GM19324 (cell line): Measurements from ENCODE around the gene AFDN.

Experiments
- ATAC-seq: cut with Tn5 transposase; IDR thresholded peaks from one replicate; pipeline ENCODE4 v1.9.1; 2021; ENCODE audit warnings: mild to moderate bottlenecking, moderate library complexity; ENCODE audit not compliant: unreplicated experiment, low FRiP score

AFDN gene

DNA sequence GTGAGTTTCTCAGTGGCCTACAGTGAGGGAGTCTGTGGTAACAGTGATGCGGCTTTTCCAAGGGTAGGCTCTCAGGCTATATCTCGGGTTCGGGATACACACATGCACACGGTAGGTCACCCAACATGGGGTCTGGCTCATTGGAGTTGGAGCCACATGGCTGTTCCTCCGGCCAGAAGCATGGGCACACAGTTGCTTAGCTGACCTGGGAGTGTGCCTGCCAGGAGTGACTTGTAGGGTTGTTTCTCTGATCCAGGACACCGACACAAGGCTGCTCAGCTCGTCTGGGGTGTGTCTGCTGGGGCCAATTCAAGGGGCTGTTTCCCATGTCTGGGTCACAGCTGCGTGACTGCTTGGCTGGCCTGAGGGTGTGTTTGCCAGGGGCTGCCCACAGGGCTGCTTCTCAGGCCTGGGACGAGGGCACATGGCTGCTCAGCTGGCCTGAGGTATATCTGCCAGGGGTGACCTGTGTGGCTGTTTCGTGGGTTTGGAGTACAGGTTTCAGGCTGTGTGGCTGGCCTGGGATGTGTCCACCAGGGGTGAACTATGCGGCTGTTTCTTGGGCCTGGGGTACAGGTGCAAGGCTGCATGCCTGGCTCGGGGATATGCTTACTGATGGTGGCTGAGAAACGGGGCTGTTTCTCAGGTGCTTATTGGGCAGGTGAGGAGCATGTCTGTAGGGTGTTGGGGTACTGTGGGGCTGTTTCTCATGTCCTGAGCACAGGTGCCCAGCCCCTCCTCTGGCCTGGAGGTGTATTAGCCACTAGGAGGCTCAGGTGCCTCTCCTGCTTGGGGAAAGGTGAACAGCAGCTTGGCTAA is 185.9 kb downstream of the AFDN start:
- ATAC-seq, result no peak

DNA sequence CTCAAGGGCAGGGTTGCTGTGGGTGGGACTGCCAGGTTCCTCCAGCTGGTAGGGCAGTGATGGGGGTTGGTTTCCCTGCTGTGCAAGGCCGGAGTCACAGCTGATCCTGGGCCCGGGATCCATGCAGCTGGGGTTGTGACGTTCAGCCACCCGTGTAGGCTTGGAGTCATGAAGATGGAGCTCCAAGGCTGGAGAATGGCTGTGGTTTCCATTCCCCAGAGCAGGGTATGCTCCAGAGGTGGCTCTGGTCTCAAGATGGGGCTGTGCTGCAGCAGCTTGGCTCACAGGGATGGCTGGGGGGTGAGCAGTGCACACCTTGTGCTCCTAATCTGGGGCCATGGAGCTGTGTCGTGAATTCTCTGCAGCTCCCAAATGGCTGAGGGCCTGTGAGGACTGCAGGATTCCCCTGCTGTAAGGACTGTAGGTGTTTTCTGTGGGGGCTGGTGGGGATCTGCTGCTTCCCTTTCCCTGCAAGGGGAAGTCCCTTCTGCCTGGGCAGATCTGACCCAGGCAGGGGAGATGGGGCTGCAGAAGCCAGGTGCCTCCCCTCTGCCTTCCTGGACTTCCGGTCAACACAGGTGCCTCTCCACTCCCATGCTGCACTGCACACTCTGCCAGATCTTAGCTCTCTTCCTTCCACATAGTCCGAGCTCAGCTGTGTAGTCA is 186.7 kb downstream of the AFDN start:
- ATAC-seq, result no peak

DNA sequence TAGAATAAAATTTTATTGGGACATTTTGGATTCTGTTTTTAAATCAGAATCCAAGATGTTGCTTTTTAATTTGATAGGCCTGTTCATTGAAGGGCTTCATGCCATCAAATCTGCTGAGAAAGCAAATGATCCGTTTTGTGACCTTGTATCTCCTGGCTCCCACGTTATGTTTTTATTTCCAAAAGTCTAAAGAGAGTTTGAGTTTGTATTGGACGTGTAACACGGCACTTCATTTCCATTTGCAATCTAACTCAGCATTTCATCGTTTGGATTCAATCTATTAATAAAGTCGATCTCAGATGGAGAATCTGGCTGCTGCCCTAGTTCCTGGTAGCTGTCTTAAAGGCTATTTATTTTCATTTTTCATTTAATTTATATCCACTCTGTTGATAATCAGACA is 187.7 kb downstream of the AFDN start:
- ATAC-seq, result no peak

DNA sequence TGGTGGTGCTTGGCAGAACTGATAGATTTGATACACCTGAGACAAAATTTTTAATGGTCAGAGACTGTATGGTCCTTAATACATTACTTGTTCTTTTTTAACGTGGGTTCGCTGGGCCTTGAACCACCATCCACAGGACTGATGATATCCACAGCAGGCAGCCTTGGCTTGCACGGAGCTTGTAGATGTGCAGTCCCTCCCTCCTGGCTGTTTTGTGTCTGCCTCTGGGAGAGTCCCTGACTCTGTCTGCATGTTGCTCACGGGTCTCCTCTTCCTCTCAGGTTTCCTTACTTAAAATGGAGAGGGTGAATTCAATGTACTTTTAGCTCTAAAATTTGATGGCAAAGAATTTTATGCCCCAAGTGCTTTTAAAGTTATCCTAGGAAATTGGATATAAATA is 188.3 kb downstream of the AFDN start:
- no peak for ATAC-seq

DNA sequence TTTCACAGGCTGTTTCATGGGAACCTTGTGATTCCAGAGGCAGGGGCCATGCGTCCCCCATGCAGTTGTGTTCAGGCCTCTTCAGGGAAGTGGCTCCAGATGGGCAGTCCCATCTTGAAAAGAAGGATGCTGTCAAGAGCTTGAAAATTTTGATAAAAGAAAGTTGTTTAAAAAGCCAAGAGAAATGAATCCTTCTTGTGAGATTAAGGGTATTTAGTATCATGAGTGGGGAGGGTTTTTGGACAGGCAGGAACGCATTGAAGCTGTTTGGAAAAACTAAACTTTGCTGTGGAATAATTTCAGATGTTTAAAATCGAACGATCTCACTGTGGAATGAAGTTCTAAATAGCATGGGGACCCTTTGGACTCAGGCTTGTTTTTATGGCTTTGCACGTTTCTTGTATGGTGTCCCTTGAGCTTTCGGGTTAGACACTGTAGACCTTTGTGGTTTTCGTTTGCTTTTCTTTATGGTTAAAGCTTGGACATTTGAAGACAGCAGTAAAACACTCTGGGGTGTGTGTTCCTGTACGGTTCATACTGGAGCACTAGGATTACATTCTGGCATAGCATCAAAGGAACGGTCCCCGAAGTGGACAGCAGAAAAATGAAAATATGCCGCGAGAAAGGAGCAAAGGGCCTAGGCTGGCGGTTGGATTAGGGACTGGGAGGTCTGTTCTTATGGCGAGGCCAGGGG is 188.9 kb downstream of the AFDN start:
- no peak for ATAC-seq

DNA sequence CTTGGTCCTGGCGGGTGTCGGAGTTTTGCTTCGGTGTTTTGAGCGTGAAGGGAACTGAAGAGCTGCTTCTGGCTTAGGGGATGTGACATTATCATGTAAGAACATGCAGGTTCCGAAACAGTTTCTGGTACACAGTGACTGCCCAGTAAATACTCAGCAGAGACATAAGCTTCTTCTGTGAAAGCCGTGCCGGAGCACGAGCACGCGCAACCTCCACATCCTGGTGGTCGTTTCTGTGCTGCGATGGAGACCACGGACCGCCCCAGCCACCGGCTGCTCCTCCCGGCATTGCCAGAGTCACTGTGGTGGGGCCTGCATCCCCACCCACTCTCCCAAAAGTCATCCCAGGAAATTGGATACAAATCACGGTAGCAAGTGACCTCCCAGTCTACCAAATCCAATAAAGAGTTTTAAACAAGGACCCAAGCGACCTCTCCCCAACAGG is 189.5 kb downstream of the AFDN start:
- no peak for ATAC-seq

DNA sequence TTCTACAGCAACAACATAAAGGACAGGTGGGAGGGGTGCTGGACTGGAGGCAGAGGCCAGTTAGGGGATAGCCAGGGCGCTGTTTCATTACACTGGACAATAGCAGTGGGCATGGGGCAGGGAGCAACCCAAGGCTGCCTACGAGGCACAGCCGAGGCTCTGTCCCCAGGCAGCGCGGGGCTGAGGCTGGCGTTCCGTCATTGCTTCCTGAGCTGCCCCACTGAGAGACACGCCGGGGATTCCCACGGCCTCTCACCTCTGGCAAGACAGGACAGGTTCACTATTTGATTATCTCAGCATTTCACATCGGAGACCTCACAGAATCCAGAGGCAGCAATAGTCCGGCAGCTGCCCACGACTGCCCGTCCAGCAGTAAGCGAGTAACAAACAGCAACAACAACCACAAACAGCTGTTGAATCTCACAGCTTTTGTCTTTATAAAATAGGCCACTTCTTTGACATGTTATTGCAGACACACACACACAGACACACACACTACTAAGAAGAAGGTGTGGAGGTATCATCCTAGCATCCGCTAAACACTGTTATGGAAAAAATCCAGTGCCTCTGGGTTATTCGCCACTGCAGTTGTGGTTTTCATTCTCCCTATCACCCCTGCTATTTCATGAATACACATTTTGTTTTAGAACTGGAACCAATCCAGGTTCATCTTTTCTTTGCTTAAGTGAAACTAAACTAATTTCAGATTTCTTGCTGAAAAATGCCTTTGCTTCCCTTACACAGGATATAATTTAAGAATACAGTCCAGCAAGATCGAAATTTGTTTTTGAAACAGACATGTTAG is 190.2 kb downstream of the AFDN start:
- no peak for ATAC-seq

DNA sequence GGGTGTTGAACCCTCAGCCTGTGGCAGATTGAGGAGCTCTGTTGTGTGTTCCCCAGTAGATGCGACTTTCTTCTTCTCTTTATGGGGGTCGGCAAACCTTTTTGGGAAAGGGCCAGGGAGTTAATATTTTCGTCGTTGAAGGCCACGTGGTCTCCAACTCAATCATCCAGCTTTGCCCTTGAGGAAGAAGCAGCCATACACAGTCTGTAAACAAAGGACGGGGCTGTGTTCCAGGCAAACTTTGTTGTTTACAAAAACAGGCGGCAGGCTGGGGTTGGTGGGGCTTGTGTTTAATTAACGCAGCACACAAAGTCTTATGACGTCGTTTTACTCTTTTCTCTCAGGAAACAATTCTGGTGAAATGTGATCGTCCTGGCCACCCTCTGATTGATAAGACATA is 190.9 kb downstream of the AFDN start:
- no peak for ATAC-seq

DNA sequence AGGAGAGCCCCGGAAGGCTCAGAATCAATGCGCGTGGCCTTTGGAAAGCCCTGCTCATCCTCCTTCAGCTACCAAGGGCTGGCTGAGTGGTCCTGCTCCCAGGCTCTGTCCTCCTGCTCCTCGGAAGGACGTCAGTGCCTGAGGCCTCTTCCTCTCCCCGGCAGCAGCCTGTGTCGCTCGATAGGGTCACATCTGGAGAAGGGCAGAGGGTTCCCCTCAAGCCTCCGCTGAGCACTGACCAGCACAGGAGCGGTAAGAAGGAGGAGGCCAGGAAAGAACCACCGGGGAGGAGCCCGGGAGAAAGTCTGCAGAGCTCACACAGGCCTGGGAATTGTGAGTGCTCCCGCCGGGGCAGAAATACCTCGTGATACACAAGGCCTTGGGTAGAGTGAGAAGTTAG is 192.0 kb downstream of the AFDN start:
- ATAC-seq, result no peak

DNA sequence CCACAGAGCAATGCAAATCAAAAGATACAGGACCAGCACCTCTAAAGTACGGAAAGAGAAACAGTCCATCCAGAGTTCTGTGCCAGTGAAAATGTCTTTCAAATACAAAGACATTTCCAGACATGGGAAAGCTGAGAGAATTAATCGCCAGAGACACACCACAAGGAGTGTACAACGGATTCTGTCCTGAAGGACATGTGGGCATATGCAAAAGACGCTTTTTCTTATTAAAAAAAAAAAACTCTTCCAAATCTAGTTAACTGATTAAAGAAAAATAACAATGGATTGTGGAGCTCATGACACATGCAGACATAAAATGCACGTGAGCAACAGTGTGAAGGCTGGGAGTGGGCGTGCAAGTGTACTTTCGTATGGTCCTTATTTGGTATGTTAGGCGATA is 193.5 kb downstream of the AFDN start:
- no peak for ATAC-seq

DNA sequence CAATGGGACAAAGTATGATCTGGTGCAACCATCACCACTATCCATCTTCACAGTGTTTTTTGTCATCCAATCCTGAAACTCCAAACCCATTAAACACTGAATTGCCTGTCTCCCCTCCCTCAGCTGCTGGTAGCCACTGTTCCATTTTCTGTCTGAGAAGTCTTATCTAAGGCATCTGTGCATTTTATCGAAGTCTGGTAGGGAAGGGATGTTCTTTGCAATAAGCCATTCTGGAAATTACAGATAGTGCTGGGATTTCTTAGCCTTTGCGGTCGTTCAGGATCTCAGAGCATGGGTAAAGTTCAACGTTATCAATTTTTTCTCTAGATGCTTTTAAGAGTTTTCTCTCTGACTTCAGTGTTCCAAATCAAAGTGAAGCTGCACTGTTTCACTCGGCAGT is 194.9 kb downstream of the AFDN start:
- ATAC-seq, result no peak
